ENCODE data around the gene AIMP2. TPM values are rescaled to one million over a fixed set of nuclear protein-coding genes. Genes with fewer than 3 reads are reported as not detected.

AIMP2 gene
- total and polyA plus RNA-seq, 2 of the 8 experiments (the other 6 are each of a cell fraction or from before 2014, with no cell fraction given): 85.6 to 99.0 TPM

DNA sequence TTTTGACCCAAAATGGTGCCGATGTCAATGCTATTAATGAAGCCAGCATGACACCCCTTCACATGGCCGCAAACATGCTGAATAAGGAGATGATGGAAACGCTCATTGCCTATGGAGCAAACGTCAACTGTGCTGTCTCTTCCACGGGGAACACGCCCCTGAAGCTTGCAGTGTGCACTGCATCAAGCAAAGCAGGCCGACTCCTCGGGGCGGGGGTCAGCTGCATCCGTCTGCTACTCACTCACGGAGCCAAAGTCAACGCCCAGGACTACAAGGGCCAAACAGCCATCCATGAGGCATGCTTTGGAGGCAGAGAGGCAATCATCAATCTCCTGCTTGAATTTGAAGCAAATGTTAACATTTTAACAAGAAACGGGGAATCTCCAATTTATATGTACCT, 26.6 kb downstream of the AIMP2 start:
- Histone ChIP-seq H3K18ac (ENCODE audit: extremely low read depth, low read length) (no peak overlapping the region), H3K79me2 (ENCODE audit: control insufficient read depth in 1 of 2, insufficient read depth in 2 of 2, low read length in 2 of 2) (peaks cover 0 to 3% of the 10 kb centered on the region in 2 experiments; a peak in 2 of 4 replicates), H3K79me1 (ENCODE audit: low read depth, low read length) (peaks cover 7% of the 10 kb centered on the region; the same call in 1 of the 2 replicates), H4K5ac (ENCODE audit: insufficient read length, low read depth, low read length) (no peak overlapping the region), H3K23ac (ENCODE audit: insufficient read length) (no peak overlapping the region), H3K27ac (ENCODE audit: low read depth, low read length) (no peak overlapping the region), H2BK5ac (ENCODE audit: low read depth, low read length) (no peak overlapping the region), H4K8ac (ENCODE audit: extremely low read depth, insufficient read depth, low read length) (no peak overlapping the region), H3K23me2 (ENCODE audit: low read depth, low read length) (no peaks in the 10 kb centered on the region), H3K14ac (ENCODE audit: insufficient read length) (no peak overlapping the region), H3K9ac (replicated peaks in 1 of 4; ENCODE audit: extremely low read depth in 1 of 4, low read depth in 3 of 4, low read length in 3 of 4) (no peak overlapping the region), H3K4me2 (ENCODE audit: insufficient read depth in 1 of 2, low read depth in 2 of 2, low read length in 2 of 2) (no peak overlapping the region), H3K56ac (replicated peaks; ENCODE audit: insufficient read length, low read depth, low read length) (no peak overlapping the region), H2AFZ (ENCODE audit: low read length) (no peak overlapping the region), H3K9me3 (ENCODE audit: insufficient read depth in 2 of 2, low read depth in 1 of 2, low read length in 1 of 2) (no peaks in the 10 kb centered on the region), H3K27me3 (replicated peaks in 1 of 4; ENCODE audit: control insufficient read depth in 3 of 4, extremely low read depth in 1 of 4, insufficient read depth in 3 of 4, low read length in 3 of 4) (no peaks in the 10 kb centered on the region), H4K20me1 (replicated peaks in 1 of 2; ENCODE audit: control insufficient read depth in 1 of 2, insufficient read depth in 2 of 2, low read length in 2 of 2) (peaks cover 2 to 9% of the 10 kb centered on the region in 2 experiments), H3K4ac (replicated peaks; ENCODE audit: insufficient read length, low read depth, low read length) (no peak overlapping the region), H3K36me3 (ENCODE audit: control insufficient read depth in 2 of 4, insufficient read depth in 4 of 4, low read length in 3 of 4) (peaks cover 20 to 79% (median 44%) of the 10 kb centered on the region in 4 experiments), H4K91ac (replicated peaks; ENCODE audit: insufficient read length, low read length) (no peak overlapping the region), H3K4me1 (replicated peaks in 1 of 4; ENCODE audit: control insufficient read depth in 3 of 4, insufficient read depth in 4 of 4, low read length in 3 of 4) (no peaks in the 10 kb centered on the region), H2BK12ac (ENCODE audit: low read depth, low read length) (no peak overlapping the region), H3K4me3 (ENCODE audit: extremely low read depth in 1 of 4, insufficient read depth in 2 of 4, low read depth in 3 of 4, low read length in 4 of 4) (no peak overlapping the region), H2BK120ac (replicated peaks; ENCODE audit: low read depth, low read length) (no peak overlapping the region), H2BK20ac (ENCODE audit: low read length) (no peak overlapping the region), H2BK15ac (ENCODE audit: low read length) (no peak overlapping the region), H2AK5ac (ENCODE audit: low read depth, low read length) (no peak overlapping the region)
- WGBS, 2 experiments (ENCODE audit: extremely low coverage in 1 of 2, insufficient coverage in 1 of 2, insufficient read length in 1 of 2, insufficient replicate concordance in 2 of 2, low coverage in 1 of 2, low lambda C conversion rate in 2 of 2, missing lambda C conversion rate in 1 of 2): 92% methylated on average over 13 of the region's 13 CpGs; no CpG with 5 or more reads in 1 of the 2 experiments
- FAIRE-seq (no peak), DNase-seq (ENCODE audit: low read depth in 1 of 2, low spot score in 2 of 2) (no peak)
- ChIA-PET POLR2A (ENCODE audit: partially characterized antibody) (interaction anchor here (1.5 kb wide), 1 partner anchor 16 kb away, joined by 4 read pairs; no protein-coding TSS in a partner anchor), CTCF (ENCODE audit: partially characterized antibody) (no interaction called here)
- no peak for TF ChIP-seq PHF8 (conservative IDR thresholded peaks at IDR 0.05; ENCODE audit: low read depth, low read length)
- no peak for TF ChIP-seq SP1 (IDR thresholded peaks at IDR 0.05; ENCODE audit: low read depth, low read length)
- no peak for TF ChIP-seq GABPA (IDR thresholded peaks at IDR 0.05; ENCODE audit: borderline replicate concordance, insufficient read depth, low read length)
- no peak for TF ChIP-seq CBX5 (IDR thresholded peaks at IDR 0.05; ENCODE audit: low read depth, low read length)
- TF ChIP-seq RNF2 (IDR thresholded peaks at IDR 0.05; ENCODE audit: borderline replicate concordance, low read depth, low read length, missing control alignments, poor library complexity, severe bottlenecking): no peak
- TF ChIP-seq ZNF274 (IDR thresholded peaks at IDR 0.05; ENCODE audit: borderline replicate concordance, extremely low read depth, low read length): no peak
- no peak for TF ChIP-seq EP300 (IDR thresholded peaks at IDR 0.05; ENCODE audit: borderline replicate concordance in 1 of 2, low read depth in 2 of 2, low read length in 2 of 2)
- no peak for TF ChIP-seq TBP (IDR thresholded peaks at IDR 0.05; ENCODE audit: low read depth, low read length)
- TF ChIP-seq TEAD4 (IDR thresholded peaks at IDR 0.05; ENCODE audit: low read depth, low read length): no peak
- TF ChIP-seq USF2 (IDR thresholded peaks at IDR 0.05; ENCODE audit: low read length): no peak
- no peak for TF ChIP-seq MAFK (IDR thresholded peaks at IDR 0.05; ENCODE audit: low read depth, low read length)
- TF ChIP-seq RAD21 (IDR thresholded peaks at IDR 0.05 in 1 of 2, conservative IDR thresholded peaks at IDR 0.05 in 1 of 2; ENCODE audit: low read depth in 2 of 2, low read length in 2 of 2): no peak

Data from H1 (cell line).